Suppressor macrophage treated with lipopolysaccharide for 4 hours (primary cell): ENCODE measurements around the gene AAGAB.
"Not testable (repeated sequence)": the region's sequence is repeated elsewhere in the genome, so short reads cannot be mapped to it uniquely, and the experiment has no call there.

Experiments used
- DNase-seq: peaks from one replicate; pipeline ENCODE4 v3.0.0-alpha.2; 2020

Gene AAGAB, protein sequence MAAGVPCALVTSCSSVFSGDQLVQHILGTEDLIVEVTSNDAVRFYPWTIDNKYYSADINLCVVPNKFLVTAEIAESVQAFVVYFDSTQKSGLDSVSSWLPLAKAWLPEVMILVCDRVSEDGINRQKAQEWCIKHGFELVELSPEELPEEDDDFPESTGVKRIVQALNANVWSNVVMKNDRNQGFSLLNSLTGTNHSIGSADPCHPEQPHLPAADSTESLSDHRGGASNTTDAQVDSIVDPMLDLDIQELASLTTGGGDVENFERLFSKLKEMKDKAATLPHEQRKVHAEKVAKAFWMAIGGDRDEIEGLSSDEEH

DNA sequence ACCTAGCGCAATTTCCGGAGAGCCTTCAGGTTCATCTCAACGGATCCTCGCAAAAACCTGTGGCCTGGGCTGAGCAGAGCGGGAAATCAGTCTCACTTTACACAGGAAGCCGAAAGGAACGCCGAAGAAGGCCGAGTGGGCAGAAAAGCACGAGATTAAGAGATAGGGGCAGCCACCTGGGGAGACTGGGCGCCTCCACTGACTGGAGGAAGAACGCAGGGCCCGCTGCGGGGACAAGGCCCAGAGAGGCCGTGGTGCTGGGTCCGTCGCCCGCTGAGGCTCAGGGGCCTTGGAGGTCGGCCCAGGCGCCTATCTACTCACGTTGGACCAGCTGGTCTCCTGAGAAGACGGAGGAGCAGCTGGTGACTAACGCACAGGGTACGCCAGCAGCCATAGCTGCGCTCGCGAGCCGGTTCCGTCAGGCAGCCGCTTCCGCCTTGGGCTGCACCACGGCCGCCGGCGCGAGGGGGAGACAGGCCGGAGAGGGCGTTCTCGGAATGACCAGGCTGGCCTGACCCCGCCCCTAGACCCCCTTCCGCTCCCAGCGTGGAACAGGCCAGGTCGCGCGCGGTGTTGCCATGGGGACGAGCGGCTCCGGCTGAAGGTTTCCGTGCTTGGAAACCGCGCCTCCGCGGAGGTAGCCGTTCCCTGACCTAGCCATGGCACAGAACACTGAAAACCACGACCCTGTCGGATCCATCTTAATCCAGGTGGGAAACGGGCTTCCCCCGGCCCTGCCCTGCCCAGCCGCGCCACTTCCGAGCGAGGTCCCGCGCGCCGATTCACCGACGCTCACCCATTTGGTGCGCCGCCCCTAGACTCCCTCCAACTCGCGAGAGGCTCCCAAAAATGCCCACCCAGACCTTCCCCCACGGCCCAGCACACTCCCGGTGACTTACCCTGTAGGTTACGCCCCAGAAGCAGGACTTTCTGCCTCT, at the start of gene AAGAB, which contains the start of gene IQCH:
Gene AAGAB, minus strand, starts transcription at position 424 of the 938 bp plus-strand sequence. Its CDS starts 30 bp downstream, at position 394.
Gene IQCH, plus strand, starts transcription at position 549 of the 938 bp plus-strand sequence. Its CDS starts 111 bp downstream, at position 660.
- peak; percentile 98 for DNase-seq

DNA sequence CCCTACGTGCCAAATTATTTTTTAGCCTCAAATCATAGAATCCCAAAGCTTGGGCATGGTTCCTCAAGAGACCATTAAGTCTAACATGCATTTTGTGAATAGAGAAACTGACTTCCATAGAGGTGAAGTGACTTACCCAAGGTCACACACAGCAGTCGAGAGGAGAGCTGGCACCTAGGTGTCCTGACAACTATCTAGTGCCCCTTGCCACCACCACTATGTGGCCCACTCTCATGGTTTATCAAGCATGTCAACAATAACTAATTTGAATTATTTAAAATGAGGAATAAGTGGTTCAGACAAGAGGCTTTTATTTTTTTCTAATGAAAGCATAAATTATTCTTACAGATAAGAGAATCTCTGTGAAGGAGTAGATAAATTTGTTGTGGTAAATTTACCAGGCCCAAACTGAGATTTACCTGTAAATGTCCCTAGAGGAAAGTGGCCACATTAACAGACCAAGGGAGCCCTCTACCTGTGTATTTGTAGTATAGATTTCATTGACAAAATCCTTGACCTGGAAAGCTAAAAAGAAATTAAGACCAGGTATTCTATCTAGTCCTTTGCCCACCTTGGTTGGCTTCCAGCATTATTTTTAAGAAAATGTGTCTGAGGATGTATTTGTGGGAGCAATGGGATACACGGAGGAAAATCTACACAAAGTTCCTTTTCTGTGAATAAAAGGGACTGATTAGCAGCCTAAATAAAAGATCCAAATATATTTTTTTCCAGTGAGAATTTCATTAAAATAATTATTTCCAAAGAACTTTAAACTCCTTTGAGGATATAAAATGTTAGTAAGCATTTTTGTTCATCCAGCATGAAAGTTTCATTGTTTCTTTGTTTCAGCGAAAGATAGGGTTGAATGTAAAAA, 49.3 kb upstream of the AAGAB start:
- peak; percentile 12 for DNase-seq

DNA sequence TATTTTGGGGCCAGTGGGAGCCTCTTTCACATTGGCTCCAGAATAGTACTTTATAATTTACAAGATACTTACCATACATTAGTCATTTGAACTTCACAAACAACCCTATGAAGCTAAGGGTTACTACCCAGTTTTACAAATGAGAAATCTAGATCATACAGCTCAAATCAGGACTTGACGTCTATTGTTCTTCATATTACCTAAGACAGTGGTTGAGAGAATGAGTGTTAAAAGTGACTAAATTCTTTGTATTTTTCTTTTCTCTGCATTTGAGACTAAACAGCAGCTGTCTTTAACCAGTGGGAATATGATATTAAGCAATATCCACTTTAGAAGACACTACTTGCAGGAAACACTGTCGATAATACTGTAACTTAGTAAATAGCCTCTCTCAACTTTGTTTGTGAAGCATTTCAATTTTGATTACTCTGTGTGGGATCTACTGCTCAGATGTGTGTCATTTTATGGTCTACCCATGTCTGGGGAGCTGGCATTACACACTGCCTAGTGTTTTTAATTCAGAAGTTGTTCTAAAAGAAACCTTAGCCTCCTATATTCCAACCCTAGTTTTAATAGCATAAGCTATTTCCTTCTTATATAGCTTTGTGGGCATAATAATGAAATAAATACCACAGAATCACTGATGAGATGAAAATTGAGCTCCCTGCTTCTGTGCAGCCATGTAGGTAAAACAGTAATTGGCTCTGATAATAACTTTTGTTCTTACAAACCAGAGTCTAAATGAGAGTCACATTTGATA, 46.0 kb upstream of the AAGAB start:
- DNase-seq = no peak

DNA sequence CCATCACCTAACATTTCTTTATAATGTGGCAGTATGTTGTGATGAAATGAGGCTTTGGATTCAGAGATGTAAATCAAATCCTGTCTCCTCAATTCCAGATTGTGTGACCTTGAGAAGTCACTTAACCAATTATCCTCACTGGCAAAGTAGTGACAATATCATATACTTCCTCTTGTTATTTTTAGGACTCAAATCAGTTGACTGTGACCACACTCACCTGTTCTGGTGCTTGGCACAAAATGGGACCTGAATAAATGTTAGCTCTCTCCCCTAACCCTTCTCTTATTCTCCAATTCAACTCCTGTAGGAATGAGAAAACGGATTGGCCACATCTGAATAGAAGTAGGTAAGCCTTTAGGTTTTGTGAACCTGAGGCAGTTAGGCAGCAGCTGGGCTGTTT, 42.2 kb upstream of the AAGAB start:
- no peak for DNase-seq

DNA sequence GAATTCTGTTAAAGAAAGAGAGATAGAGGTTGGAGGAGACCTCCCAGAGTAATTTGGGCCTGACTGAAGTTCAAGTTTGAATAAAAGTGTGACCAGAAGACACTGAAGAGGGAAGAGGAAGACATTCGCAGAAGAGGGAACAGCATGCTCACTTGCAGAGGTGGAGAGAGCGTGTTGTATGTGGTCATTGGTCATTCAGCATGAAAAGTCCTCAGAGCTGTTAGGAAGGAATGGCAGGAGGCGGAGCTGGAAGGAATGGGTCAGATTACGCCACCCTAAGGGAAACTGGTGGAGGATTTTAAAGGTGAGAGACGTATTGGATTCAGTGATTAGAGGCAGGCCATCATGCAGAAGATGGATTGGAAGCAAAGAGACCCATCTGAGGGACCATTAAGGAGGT, 41.7 kb upstream of the AAGAB start:
- no peak for DNase-seq

DNA sequence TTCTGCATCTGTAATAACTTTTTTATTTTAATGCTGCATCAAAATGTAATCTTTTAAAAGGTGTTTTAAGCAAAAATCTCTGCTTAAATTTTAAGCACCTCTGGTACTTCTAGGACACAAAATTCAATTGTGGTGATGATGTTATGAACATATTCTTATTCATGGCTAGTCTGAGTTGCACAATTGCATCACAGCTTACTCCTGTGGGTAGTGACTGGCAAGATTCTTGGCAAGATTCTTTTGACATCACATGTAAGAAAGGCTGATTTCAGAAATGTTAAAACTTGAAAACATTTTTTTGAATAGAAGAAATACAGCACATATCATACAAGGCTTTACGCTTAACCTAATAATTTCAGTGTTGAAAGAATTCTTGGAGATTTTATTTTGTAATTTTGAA, 35.9 kb upstream of the AAGAB start:
- no peak for DNase-seq

DNA sequence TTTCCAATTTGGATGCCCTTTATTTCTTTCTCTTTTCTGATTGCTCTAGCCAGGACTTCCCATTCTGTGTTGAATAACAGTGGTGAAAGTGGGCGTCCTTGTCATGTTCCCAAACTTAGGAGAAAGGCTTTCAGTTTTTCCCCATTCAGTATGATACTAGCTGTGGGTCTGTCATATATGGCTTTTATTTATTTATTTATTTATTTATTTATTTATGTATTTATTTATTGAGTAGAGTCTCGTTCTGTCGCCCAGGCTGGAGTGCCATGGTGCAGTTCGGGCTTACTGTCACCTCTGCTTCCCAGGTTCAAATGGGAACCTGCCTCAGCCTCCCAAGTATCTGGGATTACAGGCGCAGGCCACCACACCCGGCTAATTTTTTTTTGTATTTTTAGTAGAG, 31.9 kb upstream of the AAGAB start:
- not testable (repeated sequence) for DNase-seq

DNA sequence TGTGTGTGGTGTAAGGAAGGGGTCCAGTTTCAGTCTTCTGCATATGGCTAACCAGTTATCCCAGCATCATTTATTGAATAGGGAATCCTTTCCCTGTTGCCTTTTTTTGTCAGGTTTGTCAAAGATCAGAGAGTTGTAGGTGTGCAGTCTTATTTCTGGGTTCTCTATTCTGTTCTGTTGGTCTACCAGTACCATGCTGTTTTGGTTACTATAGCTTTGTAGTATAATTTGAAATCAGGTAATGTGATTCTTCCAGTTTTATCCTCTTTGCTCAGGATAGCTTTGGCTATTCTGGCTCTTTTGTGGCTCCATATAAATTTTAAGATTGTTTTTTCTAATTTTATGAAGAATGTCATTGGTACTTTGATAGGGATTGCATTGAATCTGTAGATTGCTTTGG, 31.2 kb upstream of the AAGAB start:
- not testable (repeated sequence) for DNase-seq

DNA sequence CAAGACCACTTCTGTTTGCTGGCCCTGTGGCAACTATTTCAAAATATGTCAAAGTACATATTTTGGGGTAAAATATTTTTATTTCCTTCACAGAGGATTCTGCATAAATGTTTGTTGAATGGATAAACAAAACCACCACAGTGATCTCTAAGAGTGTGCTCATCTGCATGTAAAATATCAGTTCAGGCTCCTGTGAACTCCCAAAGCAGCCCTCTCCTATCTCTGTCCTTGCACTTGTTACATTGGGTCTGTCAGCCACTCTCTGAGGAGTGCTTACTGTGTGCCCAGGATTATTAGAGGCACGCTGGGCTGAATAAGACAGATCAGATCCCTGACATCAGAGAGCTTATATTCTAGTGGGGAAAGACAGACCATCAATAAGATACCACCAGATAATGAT, 27.3 kb upstream of the AAGAB start:
- no peak for DNase-seq

DNA sequence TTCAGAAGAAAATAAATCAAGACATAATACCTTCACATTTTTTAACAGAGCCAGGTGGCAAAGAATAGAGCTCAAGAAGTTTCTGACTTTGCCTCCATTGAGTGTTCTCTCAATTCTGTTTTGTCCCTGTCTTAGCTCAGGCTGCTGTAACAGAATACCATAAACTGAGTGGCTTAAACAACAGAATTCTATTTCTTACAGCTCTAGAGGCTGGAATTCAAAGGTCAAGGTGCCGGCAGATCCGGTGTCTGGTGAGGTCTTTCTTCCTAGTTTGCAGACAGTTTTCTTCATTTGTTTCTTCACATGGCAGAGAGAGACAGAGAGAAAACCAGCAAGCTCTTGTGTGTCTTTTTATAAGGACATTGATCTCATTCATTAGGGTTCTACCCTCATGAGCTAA, 25.8 kb upstream of the AAGAB start:
- DNase-seq = no peak

DNA sequence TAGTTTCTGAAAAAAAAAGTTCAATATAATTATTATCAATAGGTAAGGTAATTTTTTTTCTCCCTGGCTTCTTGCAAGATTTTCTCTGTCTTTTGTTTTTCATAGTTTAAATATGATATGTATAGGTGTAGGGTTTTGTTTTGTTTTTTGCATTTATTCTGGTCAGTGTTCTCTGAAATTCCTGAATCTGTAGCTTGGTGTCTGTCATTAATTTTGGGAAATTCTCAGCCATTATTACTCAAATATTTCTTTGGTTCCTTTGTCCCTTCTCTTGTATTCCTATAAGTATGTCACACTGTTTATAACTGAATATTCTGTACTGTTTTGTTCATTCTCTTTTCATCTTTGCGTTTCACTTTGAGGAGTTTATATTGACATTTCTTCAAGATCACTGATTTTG, 22.2 kb upstream of the AAGAB start:
- no peak for DNase-seq

DNA sequence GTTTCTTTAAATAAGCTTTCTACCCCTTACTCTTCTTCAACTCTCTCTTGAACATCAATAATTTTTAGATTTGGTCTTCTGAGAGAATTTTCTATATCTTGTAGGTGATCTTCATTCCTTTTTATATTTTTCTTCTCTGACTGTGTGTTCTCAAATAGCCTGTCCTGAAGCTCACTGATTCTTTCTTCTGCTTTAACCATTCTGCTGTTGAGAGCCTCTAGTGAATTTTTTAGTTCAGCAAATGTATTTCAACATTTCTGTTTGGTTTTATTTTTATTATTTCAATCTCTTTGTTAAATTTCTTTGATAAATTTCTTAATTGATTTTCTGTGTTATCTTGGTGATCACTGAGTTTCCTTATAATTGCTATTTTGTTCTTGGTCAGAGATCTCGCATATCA, 19.8 kb upstream of the AAGAB start:
- no peak for DNase-seq

DNA sequence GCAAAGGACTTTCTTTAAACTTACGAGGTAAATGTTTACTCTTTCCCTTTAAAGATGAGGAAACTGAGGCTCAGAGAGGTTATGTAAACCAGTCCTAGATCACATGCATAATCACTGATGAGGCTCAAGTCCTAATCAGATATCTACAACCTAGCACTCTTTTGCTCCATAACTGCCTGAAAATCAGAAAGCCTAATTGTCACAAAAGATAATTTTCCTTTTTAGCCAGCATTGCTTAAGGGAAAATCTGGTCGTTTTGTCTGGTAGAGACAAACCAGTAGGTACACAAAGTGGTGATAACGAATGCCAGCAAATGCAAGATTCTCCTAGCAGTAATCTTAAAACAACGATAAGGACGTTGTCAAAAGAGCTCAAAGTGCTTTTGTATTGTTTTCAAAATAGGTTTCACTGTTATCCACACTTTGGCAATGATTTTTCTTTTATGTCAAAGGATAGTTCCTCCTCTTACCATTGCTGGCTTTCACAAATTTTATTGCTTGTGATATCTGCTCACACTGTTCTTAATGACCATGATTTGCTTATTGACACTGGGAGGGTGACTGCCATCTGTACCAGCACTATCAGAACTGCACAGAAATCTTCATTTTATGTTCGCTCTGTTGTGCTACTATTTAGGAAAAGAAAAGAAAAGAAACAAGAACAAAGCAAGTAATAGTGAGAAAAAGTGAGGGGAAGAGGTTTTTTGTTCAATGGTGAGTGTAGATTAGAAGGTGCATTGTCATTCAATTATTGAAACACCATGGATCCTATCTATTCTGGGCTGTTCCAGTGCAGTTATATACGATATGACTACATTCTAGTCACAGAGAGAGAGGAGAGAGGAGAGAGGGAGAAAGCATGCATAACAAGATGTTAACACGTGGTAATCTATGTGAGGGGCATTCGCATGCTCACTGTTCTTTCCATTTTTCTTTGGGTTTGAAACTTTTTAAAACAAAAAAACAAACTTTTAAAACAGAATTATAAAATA, 13.8 kb upstream of the AAGAB start:
- no peak for DNase-seq

DNA sequence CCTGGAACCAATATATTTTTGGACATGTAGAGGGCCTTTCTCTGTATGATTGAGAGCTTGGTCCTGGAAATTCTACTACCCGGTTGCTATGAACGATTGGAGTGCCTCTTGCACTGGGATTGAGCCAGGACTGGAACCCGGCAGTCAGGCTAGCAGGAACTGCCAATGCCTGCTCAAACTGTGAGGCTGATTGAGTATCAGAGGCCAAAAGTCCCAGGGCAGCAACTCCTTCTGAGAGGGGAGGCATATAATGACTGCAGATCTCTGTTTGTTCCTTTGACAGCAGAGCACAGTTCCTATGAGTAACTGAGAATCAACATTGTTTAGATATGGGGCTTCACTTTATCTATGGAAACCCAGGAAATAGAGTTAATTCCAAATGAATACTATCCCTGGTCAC, 13.0 kb upstream of the AAGAB start:
- no peak for DNase-seq

DNA sequence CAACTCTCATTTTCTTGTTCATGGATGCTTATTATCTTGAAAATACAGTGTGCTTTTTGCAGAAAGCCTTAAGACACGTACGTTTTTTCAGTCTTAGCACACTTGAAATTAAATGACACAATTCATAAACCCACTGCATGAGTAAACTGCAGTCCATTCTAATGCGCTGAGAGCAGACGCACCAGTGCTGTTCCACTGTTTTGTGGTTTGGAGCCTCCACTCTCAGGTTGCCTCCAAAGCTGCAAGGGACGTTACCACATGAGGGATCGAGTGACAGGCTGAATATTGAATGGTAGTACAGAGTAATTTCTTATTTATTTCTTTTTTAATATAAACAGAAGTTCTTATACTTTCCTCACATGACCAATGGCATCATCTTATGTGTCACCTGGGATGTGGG, 12.4 kb upstream of the AAGAB start:
- DNase-seq = no peak

DNA sequence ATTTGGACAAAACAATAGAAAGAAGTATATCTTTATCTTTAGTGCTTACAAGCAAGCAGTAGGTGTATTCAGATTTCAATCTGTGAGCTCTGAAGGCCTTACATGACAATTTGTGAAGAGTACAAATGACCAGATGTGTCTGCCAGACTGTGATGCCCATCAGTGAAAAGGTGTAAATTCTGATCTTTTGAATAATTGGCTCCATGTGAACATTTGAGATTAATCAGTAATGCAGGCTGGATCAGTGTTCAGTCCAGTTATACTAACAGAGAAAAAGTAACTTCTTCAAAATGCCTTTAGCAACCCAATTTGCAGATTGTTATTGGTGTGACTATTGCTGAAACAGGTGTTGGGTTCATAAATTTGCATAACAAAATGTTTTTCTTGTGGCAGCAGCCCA, 5.3 kb upstream of the AAGAB start:
- DNase-seq = no peak

DNA sequence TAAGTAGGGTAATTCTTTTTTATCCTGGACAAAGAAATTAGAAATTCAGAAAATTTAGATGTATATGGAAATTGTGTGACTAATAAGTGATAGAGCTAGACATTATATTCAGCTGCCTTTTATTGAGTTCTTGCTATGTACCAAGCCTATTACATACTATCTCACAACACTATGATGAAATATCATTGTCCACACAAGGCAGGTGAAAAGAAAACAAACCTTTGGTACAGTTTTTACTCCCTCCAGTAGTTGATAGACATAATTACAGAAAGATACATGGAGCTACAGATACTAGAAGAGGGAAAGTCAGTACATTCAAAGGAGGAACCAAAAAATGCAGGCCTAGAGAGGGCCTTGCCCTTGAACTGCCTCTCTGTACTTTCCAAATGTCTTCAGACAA, 4.9 kb upstream of the AAGAB start:
- no peak for DNase-seq

DNA sequence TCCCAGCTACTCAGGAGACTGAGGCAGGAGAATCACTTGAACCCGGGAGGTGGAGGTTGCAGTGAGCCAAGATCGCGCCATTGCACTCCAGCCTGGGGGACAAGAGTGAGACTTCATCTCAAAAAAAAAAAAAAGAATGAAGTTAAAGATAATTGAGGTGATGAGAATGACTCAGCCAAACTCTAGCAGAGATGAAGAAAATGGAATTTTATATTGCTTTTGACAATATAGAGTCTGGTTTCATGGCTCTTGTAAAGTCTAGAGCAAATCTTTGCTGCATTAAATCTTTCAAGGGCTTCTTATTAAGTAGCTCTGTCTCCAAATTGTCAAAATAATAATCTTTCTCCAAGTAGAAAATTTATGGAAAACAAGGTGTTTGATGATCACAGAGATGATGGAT, 4.0 kb upstream of the AAGAB start:
- DNase-seq = not testable (repeated sequence)

DNA sequence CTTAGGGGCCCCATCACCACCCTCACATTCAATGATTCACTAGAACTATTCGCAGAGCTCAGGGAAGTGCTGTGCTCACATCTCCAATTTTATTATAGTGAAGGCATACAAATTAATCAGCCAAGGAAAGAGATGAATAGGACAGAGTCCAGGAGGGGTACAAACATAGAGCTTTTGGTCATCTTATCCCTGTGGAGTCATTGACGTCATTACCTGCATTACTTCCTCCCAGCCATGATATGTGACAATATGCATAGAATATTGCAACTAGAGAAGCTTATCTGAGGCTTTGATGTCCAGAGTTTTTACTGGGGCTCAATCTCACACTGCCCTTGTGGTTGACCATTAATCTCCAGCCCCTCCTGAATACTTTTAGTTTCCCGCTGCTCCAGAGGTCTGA, 1.6 kb upstream of the AAGAB start:
- no peak for DNase-seq

DNA sequence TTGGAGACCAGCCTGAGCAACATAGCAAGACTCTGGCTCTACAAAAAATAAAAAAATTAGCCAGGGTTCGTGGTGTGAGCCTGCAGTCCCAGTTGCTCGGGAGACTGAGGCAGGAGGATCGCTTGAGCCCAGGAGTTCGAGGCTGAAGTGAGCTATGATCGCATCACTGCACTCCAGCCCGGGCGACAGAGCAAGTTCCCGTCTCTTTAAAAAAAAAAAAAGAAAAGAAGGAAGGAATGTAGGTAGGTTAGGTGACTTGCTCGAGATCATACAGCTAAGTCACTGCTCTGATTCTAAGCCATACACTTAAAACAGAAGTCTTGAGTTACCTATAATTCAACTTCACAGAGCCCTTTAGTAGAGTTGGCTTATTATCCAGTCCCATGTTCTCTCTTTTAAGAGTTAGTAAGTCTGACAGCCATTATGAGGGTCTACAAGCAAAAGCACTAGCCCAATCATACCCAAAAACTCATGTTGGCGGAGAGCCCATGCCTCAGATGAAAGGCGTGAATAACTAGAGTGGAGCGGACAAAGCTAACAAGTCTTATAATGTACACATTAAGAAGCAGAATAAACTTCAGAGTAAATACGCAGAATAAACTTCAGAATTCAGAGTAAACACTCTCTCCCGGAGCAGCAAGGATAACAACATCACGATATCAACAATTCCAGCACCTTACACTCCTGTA, 768 bp downstream of the AAGAB start:
- peak; percentile 7 for DNase-seq
